ENCODE measurements around the gene SLC2A8. TPM values are rescaled to one million over a fixed set of nuclear protein-coding genes. Genes with fewer than 3 reads are reported as not detected.
A peak's percentile ranks its signal among the peaks of the same experiment; 100 is the strongest.

The SLC2A8 gene
- total RNA-seq, 3 donors from 2014 or later (not counting 1 experiment from before 2014, with no cell fraction given): 21.1 to 30.6 (median 30.0) TPM

DNA sequence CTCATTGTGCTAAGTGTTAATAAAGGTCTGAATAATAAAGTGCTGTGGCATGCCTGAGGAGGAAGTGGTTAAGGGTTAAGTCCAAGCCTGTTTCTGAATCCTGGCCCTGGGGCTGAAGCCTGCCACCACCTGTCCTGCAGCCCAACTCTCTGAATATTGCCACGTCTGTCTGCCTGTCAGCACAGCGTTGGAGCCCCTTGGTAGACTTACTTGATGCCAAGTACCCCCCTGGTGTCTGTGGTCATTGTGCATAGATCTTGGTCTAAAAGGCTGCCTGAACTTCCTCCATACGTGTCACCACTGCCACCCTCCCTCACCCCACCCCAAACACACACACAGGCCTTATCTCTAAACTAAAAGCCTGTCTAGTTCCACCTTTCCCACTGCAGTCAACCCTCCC lies 35.4 kb upstream of the SLC2A8 start:
- WGBS (ENCODE audit: insufficient coverage): 13% methylated on average over 3 of the region's 3 CpGs
- Mint-ChIP-seq H3K4me1 (peaks cover 9 to 14% of the 10 kb centered on the region in 2 donors), H3K27ac (peak overlapping the region; percentile 66 to 80), H3K27me3 (ENCODE audit: low read depth in 2 of 2) (peaks cover 0 to 2% of the 10 kb centered on the region in 2 donors), H3K4me3 (peak overlapping the region; percentile 25), H3K9me3 (no peaks in the 10 kb centered on the region), H3K36me3 (no peaks in the 10 kb centered on the region)
- intact Hi-C loops (cut with micrococcal nuclease): no loop called here
- H3K27ac ChIP-seq (ENCODE audit: low read length): peak overlapping the region; percentile 32
- H3K27me3 ChIP-seq (ENCODE audit: control insufficient read depth, insufficient read depth, low read length): no peaks in the 10 kb centered on the region
- H3K4me3 ChIP-seq (ENCODE audit: low read length): no peak overlapping the region
- DNase-seq (no peak), ATAC-seq (peak; percentile 63 to 88 (median 73))
- H3K4me1 ChIP-seq (ENCODE audit: control insufficient read depth, insufficient read depth, low read length): peaks cover 11% of the 10 kb centered on the region
- H3K9me3 ChIP-seq (ENCODE audit: control insufficient read depth, insufficient read depth, low read length): no peaks in the 10 kb centered on the region
- TF ChIP-seq, protein P1, sequence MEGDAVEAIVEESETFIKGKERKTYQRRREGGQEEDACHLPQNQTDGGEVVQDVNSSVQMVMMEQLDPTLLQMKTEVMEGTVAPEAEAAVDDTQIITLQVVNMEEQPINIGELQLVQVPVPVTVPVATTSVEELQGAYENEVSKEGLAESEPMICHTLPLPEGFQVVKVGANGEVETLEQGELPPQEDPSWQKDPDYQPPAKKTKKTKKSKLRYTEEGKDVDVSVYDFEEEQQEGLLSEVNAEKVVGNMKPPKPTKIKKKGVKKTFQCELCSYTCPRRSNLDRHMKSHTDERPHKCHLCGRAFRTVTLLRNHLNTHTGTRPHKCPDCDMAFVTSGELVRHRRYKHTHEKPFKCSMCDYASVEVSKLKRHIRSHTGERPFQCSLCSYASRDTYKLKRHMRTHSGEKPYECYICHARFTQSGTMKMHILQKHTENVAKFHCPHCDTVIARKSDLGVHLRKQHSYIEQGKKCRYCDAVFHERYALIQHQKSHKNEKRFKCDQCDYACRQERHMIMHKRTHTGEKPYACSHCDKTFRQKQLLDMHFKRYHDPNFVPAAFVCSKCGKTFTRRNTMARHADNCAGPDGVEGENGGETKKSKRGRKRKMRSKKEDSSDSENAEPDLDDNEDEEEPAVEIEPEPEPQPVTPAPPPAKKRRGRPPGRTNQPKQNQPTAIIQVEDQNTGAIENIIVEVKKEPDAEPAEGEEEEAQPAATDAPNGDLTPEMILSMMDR (IDR thresholded peaks at IDR 0.05): no peak
- no peaks in the 10 kb centered on the region for H3K36me3 ChIP-seq (ENCODE audit: control insufficient read depth, insufficient read depth, low read length)

DNA sequence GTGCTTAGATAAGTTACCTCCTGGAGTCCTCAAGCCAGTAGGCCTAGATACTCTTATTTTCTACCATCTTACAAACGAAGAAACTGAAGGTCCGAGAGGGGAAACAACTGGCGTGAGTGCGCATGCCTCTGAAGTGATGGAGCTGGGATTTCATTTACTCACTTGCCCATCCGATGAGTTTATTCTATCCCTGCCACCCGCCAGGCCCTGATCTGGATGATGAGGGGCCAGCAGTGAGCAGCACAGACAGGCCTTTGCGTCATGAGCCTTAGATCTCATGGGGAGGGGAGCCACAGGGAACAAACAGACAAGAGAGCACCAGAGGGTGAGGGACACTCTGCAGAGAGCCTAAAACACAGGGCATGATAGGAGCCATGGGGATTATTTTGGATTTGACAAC lies 34.1 kb upstream of the SLC2A8 start:
- Histone ChIP-seq H3K4me1 (ENCODE audit: control insufficient read depth, insufficient read depth, low read length) (peaks cover 11% of the 10 kb centered on the region), H3K9me3 (ENCODE audit: control insufficient read depth, insufficient read depth, low read length) (no peaks in the 10 kb centered on the region), H3K27me3 (ENCODE audit: control insufficient read depth, insufficient read depth, low read length) (no peaks in the 10 kb centered on the region), H3K4me3 (ENCODE audit: low read length) (no peak overlapping the region), H3K27ac (ENCODE audit: low read length) (no peak overlapping the region), H3K36me3 (ENCODE audit: control insufficient read depth, insufficient read depth, low read length) (no peaks in the 10 kb centered on the region)
- intact Hi-C loops (cut with micrococcal nuclease): no loop called here
- ATAC-seq: no peak
- TF ChIP-seq, protein P1 (IDR thresholded peaks at IDR 0.05): no peak
- no peaks in the 10 kb centered on the region for H3K9me3 Mint-ChIP-seq
- no peaks in the 10 kb centered on the region for H3K36me3 Mint-ChIP-seq
- no peak overlapping the region for H3K4me3 Mint-ChIP-seq
- no peak for DNase-seq
- peaks cover 9 to 14% of the 10 kb centered on the region in 2 donors for H3K4me1 Mint-ChIP-seq
- peak overlapping the region in 1 of 2 donors; percentile 56 for H3K27ac Mint-ChIP-seq
- peaks cover 0 to 2% of the 10 kb centered on the region in 2 donors for H3K27me3 Mint-ChIP-seq (ENCODE audit: low read depth in 2 of 2)
- WGBS (ENCODE audit: insufficient coverage): 97% methylated on average over 7 of the region's 7 CpGs

DNA sequence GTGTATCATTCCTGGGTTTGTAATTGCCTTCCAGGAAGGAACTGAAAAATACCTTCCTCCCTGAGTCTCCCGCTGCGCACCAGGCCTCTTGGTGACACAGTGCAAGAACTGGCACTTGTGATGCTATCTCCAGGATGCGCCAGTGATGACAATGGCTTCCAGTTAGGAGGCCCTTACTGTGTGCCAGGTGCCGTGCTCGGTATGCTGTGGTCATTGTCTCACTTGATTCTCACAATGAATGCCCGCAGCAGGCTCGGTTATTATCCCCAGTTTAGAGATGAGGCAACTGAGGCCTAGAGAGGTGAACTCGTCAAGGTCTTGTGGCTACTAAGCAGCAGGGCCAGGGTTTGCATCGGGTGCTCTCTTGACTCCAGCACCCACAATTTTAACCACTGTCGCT lies 31.5 kb upstream of the SLC2A8 start:
- Histone ChIP-seq H3K9me3 (ENCODE audit: control insufficient read depth, insufficient read depth, low read length) (no peaks in the 10 kb centered on the region), H3K27ac (ENCODE audit: low read length) (no peak overlapping the region), H3K4me1 (ENCODE audit: control insufficient read depth, insufficient read depth, low read length) (peaks cover 11% of the 10 kb centered on the region), H3K27me3 (ENCODE audit: control insufficient read depth, insufficient read depth, low read length) (peaks cover 2% of the 10 kb centered on the region), H3K36me3 (ENCODE audit: control insufficient read depth, insufficient read depth, low read length) (no peaks in the 10 kb centered on the region), H3K4me3 (ENCODE audit: low read length) (no peak overlapping the region)
- H3K27ac Mint-ChIP-seq: no peak overlapping the region
- H3K4me1 Mint-ChIP-seq: peaks cover 9 to 14% of the 10 kb centered on the region in 2 donors
- TF ChIP-seq, protein P1 (IDR thresholded peaks at IDR 0.05): no peak
- 97% methylated on average over 9 of the region's 10 CpGs for WGBS (ENCODE audit: insufficient coverage)
- peaks cover 14 to 15% of the 10 kb centered on the region in 2 donors for H3K27me3 Mint-ChIP-seq (ENCODE audit: low read depth in 2 of 2)
- no peaks in the 10 kb centered on the region for H3K9me3 Mint-ChIP-seq
- no peaks in the 10 kb centered on the region for H3K36me3 Mint-ChIP-seq
- DNase-seq: no peak
- ATAC-seq: no peak
- intact Hi-C loops (cut with micrococcal nuclease): no loop called here
- H3K4me3 Mint-ChIP-seq: no peak overlapping the region

DNA sequence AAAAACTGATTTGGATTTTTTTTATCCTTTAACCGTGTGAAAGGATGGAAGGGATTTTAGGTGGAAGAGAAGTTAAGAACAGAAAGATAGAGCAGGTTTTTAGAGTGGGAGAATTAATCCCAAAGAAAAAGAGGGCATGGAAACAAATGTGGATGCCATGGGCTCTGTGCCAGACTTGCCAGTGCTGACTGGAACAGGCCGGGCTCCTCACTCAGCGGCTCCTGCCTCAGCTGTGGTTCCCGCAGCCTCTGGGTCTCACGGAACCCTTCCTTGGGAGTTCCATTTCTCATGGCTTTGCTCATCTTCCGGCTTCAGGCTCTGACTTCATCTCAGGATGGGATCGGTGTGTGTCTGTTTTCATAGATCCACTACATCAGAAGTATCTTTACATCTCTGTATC lies 30.4 kb upstream of the SLC2A8 start:
- DNase-seq (no peak), ATAC-seq (no peak)
- Mint-ChIP-seq H3K27me3 (ENCODE audit: low read depth in 2 of 2) (peaks cover 22 to 26% of the 10 kb centered on the region in 2 donors), H3K4me3 (no peak overlapping the region), H3K27ac (no peak overlapping the region), H3K36me3 (no peaks in the 10 kb centered on the region), H3K4me1 (peaks cover 5 to 8% of the 10 kb centered on the region in 2 donors), H3K9me3 (no peaks in the 10 kb centered on the region)
- H3K4me1 ChIP-seq (ENCODE audit: control insufficient read depth, insufficient read depth, low read length): peaks cover 5% of the 10 kb centered on the region
- H3K27ac ChIP-seq (ENCODE audit: low read length): no peak overlapping the region
- WGBS (ENCODE audit: insufficient coverage): 93% methylated on average over 7 of the region's 7 CpGs
- H3K36me3 ChIP-seq (ENCODE audit: control insufficient read depth, insufficient read depth, low read length): no peaks in the 10 kb centered on the region
- no peaks in the 10 kb centered on the region for H3K9me3 ChIP-seq (ENCODE audit: control insufficient read depth, insufficient read depth, low read length)
- intact Hi-C loops (cut with micrococcal nuclease): no loop called here
- H3K4me3 ChIP-seq (ENCODE audit: low read length): no peak overlapping the region
- peaks cover 2% of the 10 kb centered on the region for H3K27me3 ChIP-seq (ENCODE audit: control insufficient read depth, insufficient read depth, low read length)
- TF ChIP-seq, protein P1 (IDR thresholded peaks at IDR 0.05): no peak
